OCI-M1 (cell line): ENCODE results near the gene LUC7L2.
"Not testable (repeated sequence)": the region's sequence is repeated elsewhere in the genome, so short reads cannot be mapped to it uniquely, and the experiment has no call there.

Experiments used
- DNase-seq: peaks from one replicate; lab custom pipeline; 2025; lab: John Stamatoyannopoulos, UW

LUC7L2 gene

DNA sequence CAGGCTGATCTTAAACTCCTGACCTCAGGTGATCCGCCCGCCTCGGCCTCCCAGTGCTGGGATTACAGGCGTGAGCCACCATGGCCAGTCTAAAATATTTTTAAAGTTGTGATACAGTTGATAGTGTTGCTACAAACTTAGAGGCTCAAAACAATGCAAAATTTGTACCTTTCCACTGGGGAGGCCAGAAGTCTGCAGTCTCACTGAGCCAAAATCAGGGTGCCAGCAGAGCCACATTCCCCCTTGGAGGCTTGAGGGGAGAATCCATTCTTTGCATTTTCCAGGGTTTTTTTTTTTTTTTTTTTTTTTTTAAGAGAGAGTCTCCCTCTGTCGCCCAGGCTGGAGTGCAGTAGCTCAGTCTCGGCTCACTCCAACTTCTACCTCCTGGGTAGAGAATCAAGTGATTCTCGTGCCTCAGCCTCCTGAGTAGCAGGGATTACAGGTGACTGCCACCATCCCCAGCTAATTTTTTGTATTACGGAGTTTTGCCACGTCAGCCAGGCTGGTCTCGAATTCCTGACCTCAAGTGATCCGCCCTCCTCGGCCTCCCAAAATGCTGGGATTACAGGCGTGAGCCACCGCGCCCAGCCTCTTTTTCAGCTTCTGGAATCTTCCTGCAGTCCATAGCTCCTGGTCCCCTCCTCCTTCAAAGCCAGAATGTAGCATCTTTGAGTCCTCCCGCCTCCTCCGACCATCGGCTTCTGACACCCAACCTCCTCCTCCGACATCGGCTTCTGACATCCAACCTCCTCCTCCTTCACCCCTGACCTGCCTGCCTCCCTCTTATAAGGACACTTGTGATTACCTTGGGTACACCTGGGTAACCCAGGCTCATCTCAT, 86.6 kb downstream of the LUC7L2 start:
- DNase-seq: no peak

- DNase-seq: no peak
Measured at GRCh38 chr7:139450851-139451250, 91.2 kb downstream of the LUC7L2 start.

DNA sequence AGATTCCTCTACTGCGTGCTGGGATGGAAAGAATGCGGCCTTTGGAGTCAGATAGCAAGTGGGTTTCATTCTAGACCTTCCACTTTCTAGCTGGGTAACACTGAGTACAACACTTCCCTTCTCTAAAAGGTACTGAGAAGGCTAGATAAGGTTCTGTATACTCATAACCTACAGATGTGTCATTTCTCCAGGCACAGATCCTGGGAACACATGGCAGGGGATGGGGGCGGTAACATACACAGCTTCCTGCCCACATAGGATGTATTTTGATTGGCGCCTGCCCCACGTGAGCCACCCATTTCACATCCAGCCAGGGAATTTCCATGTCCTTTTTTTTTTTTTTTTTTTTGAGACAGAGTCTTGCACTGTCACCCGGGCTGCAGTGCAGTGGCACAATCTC, 91.9 kb downstream of the LUC7L2 start:
- peak; percentile 1 for DNase-seq

GRCh38 chr7:139452958-139453672, 93.4 kb downstream of the LUC7L2 start:
- DNase-seq: no peak

DNA sequence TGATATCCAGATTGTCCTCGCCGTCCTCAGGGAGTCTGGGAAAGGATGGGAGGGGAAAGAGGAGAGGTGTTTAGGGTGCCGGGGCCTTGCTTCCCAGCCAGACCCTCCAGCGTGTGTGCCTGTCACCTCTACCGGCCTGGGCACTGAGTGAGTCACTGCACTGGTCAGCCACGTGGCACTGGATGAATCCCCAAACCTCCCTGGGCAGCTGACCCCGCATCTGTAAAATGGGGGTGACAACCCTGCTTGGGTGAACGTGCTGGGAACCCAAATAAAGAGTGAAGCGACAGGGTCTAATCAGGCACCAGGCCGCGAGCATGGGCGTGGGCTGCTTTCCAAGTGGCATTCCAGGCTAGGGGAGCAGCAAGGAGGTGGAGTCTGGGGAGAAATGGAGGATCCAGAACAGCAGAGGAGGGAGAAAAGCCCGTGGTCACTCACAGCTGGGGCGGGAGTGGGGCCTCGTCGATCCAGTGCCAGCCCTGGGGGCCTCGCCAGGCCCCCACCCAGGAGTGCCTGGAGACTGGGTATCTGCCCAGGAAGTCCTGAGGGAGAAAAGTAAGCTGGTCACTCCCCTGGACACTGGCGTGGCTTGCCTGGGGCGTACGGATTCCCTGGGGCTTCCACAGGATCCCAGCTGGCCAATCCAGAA, 94.1 kb downstream of the LUC7L2 start:
- DNase-seq: no peak

DNA sequence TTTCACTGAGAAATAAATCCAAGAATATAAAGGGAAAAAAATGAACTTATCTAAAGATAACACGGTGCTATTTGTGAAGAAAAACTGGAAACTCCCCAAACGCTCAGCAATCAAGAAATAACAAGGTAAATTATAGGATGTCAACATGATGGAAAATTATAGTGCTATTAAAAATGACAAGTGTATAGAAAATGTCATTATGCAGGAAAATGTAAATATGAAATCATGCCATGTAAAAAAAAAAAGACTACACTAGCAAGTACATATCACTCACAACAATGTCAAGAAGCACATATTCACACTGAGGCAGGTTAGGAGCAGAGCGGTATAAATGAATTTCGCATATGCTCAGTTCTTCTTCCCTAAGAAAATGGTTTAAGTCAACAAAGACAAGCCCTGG, 96.1 kb downstream of the LUC7L2 start:
- no peak for DNase-seq

DNA sequence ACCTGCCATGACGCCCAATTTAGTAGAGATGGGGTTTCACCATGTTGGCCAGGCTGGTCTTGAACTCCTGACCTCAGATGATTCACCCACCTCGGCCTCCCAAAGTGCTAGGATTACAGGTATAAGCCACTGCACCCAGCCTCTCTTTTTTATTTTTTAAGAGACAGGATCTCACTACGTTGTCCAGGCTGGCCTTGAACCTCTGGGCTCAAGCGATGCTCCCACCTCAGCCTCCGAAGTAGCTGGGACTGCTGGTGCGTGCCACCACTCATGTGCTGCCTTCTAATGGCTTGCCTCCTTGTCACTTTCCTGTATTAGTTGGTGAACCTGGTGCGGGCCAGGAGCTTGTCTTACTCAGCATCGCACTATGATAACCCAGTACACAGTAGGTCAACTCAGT, 96.8 kb downstream of the LUC7L2 start:
- DNase-seq: no peak

DNA sequence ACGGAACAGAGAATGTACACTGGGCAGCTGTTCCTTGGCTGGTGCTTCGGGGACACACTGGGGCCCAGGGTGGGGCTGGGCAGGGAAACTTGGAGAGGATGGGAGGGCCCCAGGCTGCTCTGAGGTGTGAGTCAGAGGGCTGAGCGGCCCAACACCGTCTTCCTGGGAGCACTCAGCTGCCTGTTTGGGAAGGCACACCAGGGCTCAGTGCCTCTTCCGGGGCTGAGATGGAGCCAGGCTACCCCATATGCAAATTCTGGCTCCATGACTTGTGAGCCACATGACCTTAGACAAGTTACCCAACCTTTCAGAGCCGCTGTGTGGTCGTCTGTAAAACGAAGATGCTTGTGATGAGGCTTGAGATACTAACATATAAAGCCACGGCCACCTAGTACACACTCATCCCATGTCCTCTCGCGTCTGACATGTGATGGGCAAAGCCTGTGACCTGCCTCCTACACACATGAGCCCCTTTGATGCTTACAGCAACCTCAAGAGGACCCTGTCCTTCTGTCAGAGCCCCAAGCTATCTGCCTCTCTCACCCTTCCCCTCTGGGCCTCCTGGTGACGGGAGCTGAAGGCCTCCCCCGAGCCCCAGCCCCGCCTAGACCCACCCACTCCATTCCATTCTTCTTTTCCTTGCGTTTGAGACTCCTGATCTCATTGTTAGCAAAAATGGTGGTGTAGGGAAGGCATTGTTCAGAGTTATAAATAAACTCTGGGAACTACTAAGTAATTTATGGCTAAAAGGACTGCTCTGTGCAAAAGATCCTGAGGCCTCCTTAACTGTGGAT, 97.7 kb downstream of the LUC7L2 start:
- no peak for DNase-seq

- not testable (repeated sequence) for DNase-seq
Measured at GRCh38 chr7:139463421-139463820, 103.7 kb downstream of the LUC7L2 start.

DNA sequence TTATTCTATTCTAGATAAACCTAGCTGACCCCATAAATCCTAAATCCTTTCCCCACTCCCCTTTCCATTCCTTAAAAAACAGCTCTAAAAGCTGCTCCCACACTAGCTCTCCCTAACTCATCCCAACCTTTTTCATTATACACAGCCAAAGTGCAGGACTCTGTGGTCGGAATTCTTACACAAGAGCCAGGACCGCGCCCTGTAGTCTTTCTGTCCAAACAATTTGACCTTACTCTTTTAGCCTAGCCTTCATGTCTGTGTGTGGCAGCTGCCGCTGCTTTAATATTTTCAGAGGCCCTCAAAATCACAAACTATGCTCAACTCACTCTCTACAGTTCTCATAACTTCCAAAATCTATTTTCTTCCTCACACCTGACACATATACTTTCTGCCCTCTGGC, 104.8 kb downstream of the LUC7L2 start:
- not testable (repeated sequence) for DNase-seq

DNA sequence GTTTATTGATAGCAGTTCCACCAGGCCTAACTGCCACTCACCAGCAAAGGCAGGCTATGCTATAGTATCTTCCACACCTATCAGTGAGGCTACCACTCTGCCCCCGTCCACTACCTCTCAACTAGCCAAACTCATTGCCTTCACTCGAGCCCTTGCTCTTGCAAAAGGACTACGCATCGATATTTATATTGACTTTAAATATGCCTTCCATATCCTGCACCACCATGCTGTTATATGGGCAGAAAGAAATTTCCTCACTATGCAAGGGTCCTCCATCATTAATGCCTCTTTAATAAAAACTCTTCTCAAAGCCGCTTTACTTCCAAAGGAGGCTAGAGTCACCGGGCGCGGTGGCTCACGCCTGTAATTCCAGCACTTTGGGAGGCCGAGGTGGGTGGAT, 105.4 kb downstream of the LUC7L2 start:
- not testable (repeated sequence) for DNase-seq

DNA sequence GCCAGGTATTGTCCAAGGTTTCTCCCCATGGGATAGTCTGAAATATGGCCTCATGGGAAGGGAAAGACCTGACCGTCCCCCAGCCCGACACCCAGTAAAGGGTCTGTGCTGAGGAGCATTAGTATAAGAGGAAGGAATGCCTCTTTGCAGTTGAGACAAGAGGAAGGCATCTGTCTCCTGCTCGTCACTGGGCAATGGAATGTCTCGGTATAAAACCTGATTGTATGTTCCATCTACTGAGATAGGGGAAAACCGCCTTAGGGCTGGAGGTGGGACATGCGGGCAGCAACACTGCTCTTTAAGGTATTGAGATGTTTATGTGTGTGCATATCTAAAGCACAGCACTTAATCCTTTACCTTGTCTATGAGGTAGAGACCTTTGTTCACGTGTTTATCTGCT, 108.0 kb downstream of the LUC7L2 start:
- DNase-seq: not testable (repeated sequence)

GRCh38 chr7:139468281-139468680, 108.6 kb downstream of the LUC7L2 start:
- DNase-seq: not testable (repeated sequence)

DNA sequence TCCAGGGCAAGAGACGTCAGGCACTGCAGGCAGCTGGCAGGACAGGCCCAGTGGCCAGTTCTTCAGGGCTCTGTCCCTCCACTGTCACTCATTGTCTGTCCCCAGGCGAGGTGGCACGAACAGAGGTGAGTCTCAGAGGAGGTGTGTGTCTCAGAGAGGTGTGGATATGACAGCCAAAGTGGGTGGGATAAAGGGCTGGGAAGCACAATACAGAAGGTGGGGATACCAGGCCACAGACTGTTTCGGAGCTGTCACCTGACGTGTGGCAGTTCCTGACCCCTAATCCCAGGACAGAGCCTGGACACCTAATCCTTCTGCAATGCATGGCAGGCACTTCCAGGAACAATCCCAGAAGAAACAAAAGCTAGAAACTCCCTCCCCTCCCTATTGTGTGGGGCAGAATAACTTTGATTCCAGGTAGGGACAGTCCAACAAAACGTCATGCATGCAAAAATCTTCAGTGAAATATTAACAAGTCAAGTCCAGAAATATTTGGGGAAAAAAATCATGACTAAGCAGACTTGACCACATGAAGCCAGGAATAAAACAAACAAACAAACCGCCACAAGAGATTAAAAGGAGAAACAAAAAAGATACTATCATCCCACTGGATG, 112.2 kb downstream of the LUC7L2 start:
- DNase-seq: no peak
